OCI-LY7 (cell line): Measurements from ENCODE around the gene CDR2. TPM values are rescaled to one million over a fixed set of nuclear protein-coding genes. Genes with fewer than 3 reads are reported as not detected.
A peak's percentile ranks its signal among the peaks of the same experiment; 100 is the strongest.

ENCODE experiments used
- BruUV-seq: library from RNA; stranded (reverse); fragments of 400-500 nt; replicated peaks from 2 replicates; lab custom pipeline; 2021; lab: Mats Ljungman, UMichigan
- CTCF ChIA-PET: fragments of 300-600 bp; sonication (Branson Sonifier 250); formaldehyde crosslinking; loops from one replicate; lab custom pipeline; 2022; ENCODE audit warnings: antibody characterized with exemption; ENCODE audit not compliant: unreplicated experiment; lab: Charles Lee
- POLR2A ChIA-PET: fragments of 300-600 bp; sonication (Branson Sonifier 250); formaldehyde crosslinking; loops from one replicate; lab custom pipeline; 2022; ENCODE audit warnings: antibody characterized with exemption; lab: Charles Lee
- DNase-seq: peaks from one replicate; pipeline ENCODE4 v3.0.0-alpha.2; 2015; ENCODE audit warnings: low spot score
- H2AFZ ChIP-seq: fragments of 200-600 bp; sonication (generic), shearing (Covaris generic); 2 replicates; pipeline ENCODE4 v1.6.1; 2014; ENCODE audit warnings: mild to moderate bottlenecking, antibody characterized with exemption, low read length, moderate library complexity
- H3K27ac ChIP-seq: fragments of 200-600 bp; sonication (generic); 2 replicates; pipeline ENCODE4 v1.5.1; 2014; ENCODE audit warnings: mixed run types, low read depth, mild to moderate bottlenecking, moderate library complexity, low read length, inconsistent platforms; ENCODE audit not compliant: poor library complexity, severe bottlenecking
- H3K36me3 ChIP-seq: fragments of 200-600 bp; sonication (generic); 2 replicates; pipeline ENCODE4 v1.6.1; 2014; ENCODE audit warnings: mild to moderate bottlenecking, antibody characterized with exemption, low read length, moderate library complexity, mixed read lengths; ENCODE audit not compliant: insufficient read depth
- H3K4me1 ChIP-seq: fragments of 200-600 bp; sonication (generic); 2 replicates; pipeline ENCODE4 v1.5.1; 2014; ENCODE audit warnings: mild to moderate bottlenecking, low read length; ENCODE audit not compliant: insufficient read depth, poor library complexity, severe bottlenecking
- H3K4me2 ChIP-seq: fragments of 200-600 bp; sonication (generic); 2 replicates; pipeline ENCODE4 v1.6.1; 2014; ENCODE audit warnings: mild to moderate bottlenecking, low read length
- H3K4me3 ChIP-seq: fragments of 200-600 bp; sonication (generic); 2 replicates; pipeline ENCODE4 v1.5.1; 2014; ENCODE audit warnings: mild to moderate bottlenecking, low read depth, low read length; ENCODE audit not compliant: poor library complexity, severe bottlenecking
- H3K79me2 ChIP-seq: fragments of 200-600 bp; sonication (generic); 2 replicates; pipeline ENCODE4 v1.6.1; 2016; ENCODE audit warnings: low read depth, mild to moderate bottlenecking, low read length, moderate library complexity, mixed read lengths; ENCODE audit not compliant: insufficient read depth
- H3K9me2 ChIP-seq: fragments of 200-600 bp; sonication (generic); 2 replicates; pipeline ENCODE4 v1.6.1; 2016; ENCODE audit warnings: mild to moderate bottlenecking, low read length, mixed read lengths; ENCODE audit not compliant: insufficient read depth
- H3K9me3 ChIP-seq: fragments of 200-600 bp; sonication (generic); 2 replicates; pipeline ENCODE4 v1.6.1; 2014; ENCODE audit warnings: mild to moderate bottlenecking, mixed run types, low read length, mixed read lengths
- H4K20me1 ChIP-seq: fragments of 200-600 bp; sonication (generic); 2 replicates; pipeline ENCODE4 v1.6.1; 2014; ENCODE audit warnings: mild to moderate bottlenecking, antibody characterized with exemption, low read length, moderate library complexity, mixed read lengths; ENCODE audit not compliant: insufficient read depth
- EZH2phosphoT487 ChIP-seq: fragments of 200-600 bp; sonication (generic); IDR thresholded peaks from 2 replicates; pipeline ENCODE4 v1.6.1; 2018; ENCODE audit warnings: low read depth, borderline replicate concordance, mild to moderate bottlenecking, mixed run types, antibody characterized with exemption, low read length, moderate library complexity, mixed read lengths
- intact Hi-C: fragments of 100-400 bp; cut with micrococcal nuclease; formaldehyde crosslinking; loops from one replicate; pipeline ENCODE4 v1.10.0; 2022; ENCODE audit not compliant: unreplicated experiment
- total RNA-seq, 2 experiments: library from RNA; depleted of rRNA in 1 of 2; stranded (reverse); fragments of >200 nt in 1 of 2; shearing (Covaris generic) in 1 of 2; gene quantifications; 2 replicates each; pipeline ENCODE4 v1.2.3, GENCODE V29; 2014 to 2022

The CDR2 gene
- total RNA-seq, 2 experiments from 2014 or later = 33.0 to 38.3 TPM

DNA sequence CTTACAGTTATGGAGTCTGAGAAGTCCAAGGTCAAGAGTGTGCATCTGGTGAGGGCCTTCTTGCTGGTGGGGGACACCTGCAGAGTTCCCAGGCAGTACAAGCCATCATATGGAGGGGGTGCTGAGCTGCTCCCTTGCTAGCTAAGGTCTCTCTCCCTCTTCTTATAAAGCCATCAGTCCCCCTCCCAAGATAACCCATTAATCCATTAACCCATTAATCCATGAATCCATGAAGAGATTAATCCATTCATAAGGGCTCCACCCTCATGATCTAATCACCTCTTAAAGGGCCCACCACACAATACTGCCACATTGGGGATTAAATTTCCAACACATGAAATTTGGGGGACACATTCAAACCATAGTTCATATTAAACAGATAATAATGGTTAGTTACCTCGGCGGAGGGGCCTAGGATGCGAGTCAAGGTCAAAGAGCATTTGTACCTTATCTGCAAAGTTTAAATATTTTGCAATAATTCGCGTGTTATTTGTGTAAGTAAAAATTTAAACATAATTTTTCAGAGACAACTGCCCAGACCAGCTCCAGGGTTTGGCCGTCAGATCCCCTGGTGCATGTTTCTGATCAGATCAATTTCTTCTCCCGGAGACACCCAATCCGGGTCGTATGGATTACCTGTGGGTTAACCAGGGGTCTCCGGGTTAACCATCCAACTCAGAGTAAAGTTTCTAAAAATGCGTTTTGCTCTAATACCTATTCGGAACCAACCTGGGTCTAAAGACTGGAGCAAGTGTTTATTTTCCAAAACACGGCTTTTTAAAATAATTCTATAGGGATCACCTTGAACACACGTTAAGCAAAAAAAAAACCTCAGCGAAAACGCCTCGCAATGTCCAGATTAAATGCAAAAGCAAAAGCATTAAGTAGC lies 78.0 kb downstream of the CDR2 start:
- TF ChIP-seq EZH2phosphoT487 = no peak
- H3K79me2 ChIP-seq = peaks cover 41% of the 10 kb centered on the region
- intact Hi-C loops = loop anchor here (1.0 to 5.0 kb wide), 6 partner anchors 90 to 1394 kb away; partner anchors contain the start of genes DCUN1D3, EEF2K, LYRM1 and MOSMO
- ChIA-PET POLR2A (interaction anchor here (0.6 to 1.6 kb wide), 4 partner anchors 78 to 196 kb away, joined by 3 to 8 read pairs (median 3); partner anchors contain the start of gene EEF2K), CTCF (no interaction called here)
- no peaks in the 10 kb centered on the region for H3K9me3 ChIP-seq
- H4K20me1 ChIP-seq = peaks cover 10% of the 10 kb centered on the region
- peak overlapping the region; percentile 95 for H3K4me3 ChIP-seq
- peak overlapping the region; percentile 12 for H3K27ac ChIP-seq
- BruUV-seq = no TSS peak
- DNase-seq = peak; percentile 39
- peak overlapping the region; percentile 67 for H3K4me2 ChIP-seq
- peaks cover 25% of the 10 kb centered on the region for H3K4me1 ChIP-seq
- peaks cover 22% of the 10 kb centered on the region for H3K36me3 ChIP-seq
- no peaks in the 10 kb centered on the region for H3K9me2 ChIP-seq
- peak overlapping the region; percentile 87 for H2AFZ ChIP-seq

Other genes starting within 250 kb of the CDR2 start
- not detected in 2 replicates for gene SDR42E2, start 212.1 kb downstream of the CDR2 start, total RNA-seq (2014; rRNA removed; shearing (Covaris generic))
- gene SDR42E2, start 212.1 kb downstream of the CDR2 start, total RNA-seq (2022) = 0.28 and 0.29 TPM in 2 replicates
- gene EEF2K, start 168.3 kb downstream of the CDR2 start, total RNA-seq (2014; rRNA removed; shearing (Covaris generic)) = 17.6 and 23.8 TPM in 2 replicates
- gene EEF2K, start 168.3 kb downstream of the CDR2 start, total RNA-seq (2022) = 40.0 and 42.3 TPM in 2 replicates
- gene POLR3E, start 77.2 kb downstream of the CDR2 start, total RNA-seq (2014; rRNA removed; shearing (Covaris generic)) = 71.1 and 74.5 TPM in 2 replicates
- 103 and 107 TPM in 2 replicates for gene POLR3E, start 77.2 kb downstream of the CDR2 start, total RNA-seq (2022)
- gene NPIPB5, start 136.3 kb upstream of the CDR2 start, total RNA-seq (2014; rRNA removed; shearing (Covaris generic)) = 124 and 148 TPM in 2 replicates
- 503 and 613 TPM in 2 replicates for gene NPIPB5, start 136.3 kb upstream of the CDR2 start, total RNA-seq (2022)